ENCODE results near the gene OPN1SW.

Gene OPN1SW

GRCh38 chr7:128812514-128813168, 37.0 kb upstream of the OPN1SW start:
- Histone ChIP-seq H3K79me2 (ENCODE audit: control insufficient read depth, insufficient read depth, low read length) (no peaks in the 10 kb centered on the region), H3K27ac (ENCODE audit: low read depth, low read length) (no peak overlapping the region), H2BK15ac (replicated peaks; ENCODE audit: low read depth) (no peak overlapping the region), H3K79me1 (ENCODE audit: low read length) (no peaks in the 10 kb centered on the region), H3K56ac (ENCODE audit: low read length) (no peak overlapping the region), H4K8ac (ENCODE audit: low read depth, low read length) (no peak overlapping the region), H2BK120ac (ENCODE audit: low read depth, low read length) (no peak overlapping the region), H3K4me2 (ENCODE audit: low read length) (no peak overlapping the region), H3K36me3 (ENCODE audit: control insufficient read depth, insufficient read depth, low read length) (no peaks in the 10 kb centered on the region), H3K23ac (ENCODE audit: low read length) (no peak overlapping the region), H2AK5ac (ENCODE audit: low read length) (no peak overlapping the region), H4K5ac (ENCODE audit: low read length) (no peak overlapping the region), H3K27me3 (ENCODE audit: insufficient read depth, low read length, poor library complexity) (no peaks in the 10 kb centered on the region), H3K9ac (ENCODE audit: low read length) (no peak overlapping the region), H3K4me3 (ENCODE audit: low read length) (no peak overlapping the region), H3K4me1 (ENCODE audit: control insufficient read depth, low read depth, low read length) (peaks cover 3% of the 10 kb centered on the region), H2BK5ac (ENCODE audit: low read length) (no peak overlapping the region), H3K4ac (ENCODE audit: low read depth, low read length) (no peak overlapping the region), H3K18ac (ENCODE audit: low read length) (no peak overlapping the region)
- no CpG with 5 or more reads among the region's 11 CpGs for WGBS (ENCODE audit: extremely low coverage, insufficient coverage, low lambda C conversion rate)
- no peak for DNase-seq

- no peak overlapping the region for H2BK15ac ChIP-seq (replicated peaks; ENCODE audit: low read depth)
- H3K79me2 ChIP-seq (ENCODE audit: control insufficient read depth, insufficient read depth, low read length): no peaks in the 10 kb centered on the region
- WGBS (ENCODE audit: extremely low coverage, insufficient coverage, low lambda C conversion rate): no CpG with 5 or more reads among the region's 11 CpGs
- H3K4ac ChIP-seq (ENCODE audit: low read depth, low read length): no peak overlapping the region
- H3K18ac ChIP-seq (ENCODE audit: low read length): no peak overlapping the region
- DNase-seq: no peak
- no peak overlapping the region for H2BK120ac ChIP-seq (ENCODE audit: low read depth, low read length)
- H3K56ac ChIP-seq (ENCODE audit: low read length): no peak overlapping the region
- no peaks in the 10 kb centered on the region for H3K79me1 ChIP-seq (ENCODE audit: low read length)
- no peak overlapping the region for H3K4me2 ChIP-seq (ENCODE audit: low read length)
- no peak overlapping the region for H4K8ac ChIP-seq (ENCODE audit: low read depth, low read length)
- H2AK5ac ChIP-seq (ENCODE audit: low read length): no peak overlapping the region
- peaks cover 3% of the 10 kb centered on the region for H3K4me1 ChIP-seq (ENCODE audit: control insufficient read depth, low read depth, low read length)
- no peak overlapping the region for H4K5ac ChIP-seq (ENCODE audit: low read length)
- H3K9ac ChIP-seq (ENCODE audit: low read length): no peak overlapping the region
- H3K27ac ChIP-seq (ENCODE audit: low read depth, low read length): no peak overlapping the region
- no peaks in the 10 kb centered on the region for H3K27me3 ChIP-seq (ENCODE audit: insufficient read depth, low read length, poor library complexity)
- H2BK5ac ChIP-seq (ENCODE audit: low read length): no peak overlapping the region
- no peak overlapping the region for H3K4me3 ChIP-seq (ENCODE audit: low read length)
- H3K36me3 ChIP-seq (ENCODE audit: control insufficient read depth, insufficient read depth, low read length): no peaks in the 10 kb centered on the region
- H3K23ac ChIP-seq (ENCODE audit: low read length): no peak overlapping the region
Observed at GRCh38 chr7:128811631-128812430, 36.2 kb upstream of the OPN1SW start.

- no CpG with 5 or more reads among the region's 3 CpGs for WGBS (ENCODE audit: extremely low coverage, insufficient coverage, low lambda C conversion rate)
- Histone ChIP-seq H2BK15ac (replicated peaks; ENCODE audit: low read depth) (no peak overlapping the region), H3K27me3 (ENCODE audit: insufficient read depth, low read length, poor library complexity) (no peaks in the 10 kb centered on the region), H3K27ac (ENCODE audit: low read depth, low read length) (no peak overlapping the region), H4K5ac (ENCODE audit: low read length) (no peak overlapping the region), H3K4me2 (ENCODE audit: low read length) (no peak overlapping the region), H2AK5ac (ENCODE audit: low read length) (no peak overlapping the region), H3K4ac (ENCODE audit: low read depth, low read length) (no peak overlapping the region), H3K4me3 (ENCODE audit: low read length) (no peak overlapping the region), H2BK5ac (ENCODE audit: low read length) (no peak overlapping the region), H4K8ac (ENCODE audit: low read depth, low read length) (no peak overlapping the region), H3K9ac (ENCODE audit: low read length) (no peak overlapping the region), H3K36me3 (ENCODE audit: control insufficient read depth, insufficient read depth, low read length) (peaks cover 2% of the 10 kb centered on the region), H3K4me1 (ENCODE audit: control insufficient read depth, low read depth, low read length) (peaks cover 3% of the 10 kb centered on the region), H3K79me2 (ENCODE audit: control insufficient read depth, insufficient read depth, low read length) (no peaks in the 10 kb centered on the region), H3K18ac (ENCODE audit: low read length) (no peak overlapping the region), H2BK120ac (ENCODE audit: low read depth, low read length) (no peak overlapping the region), H3K56ac (ENCODE audit: low read length) (no peak overlapping the region), H3K23ac (ENCODE audit: low read length) (no peak overlapping the region), H3K79me1 (ENCODE audit: low read length) (no peaks in the 10 kb centered on the region)
- DNase-seq: no peak
Observed at GRCh38 chr7:128810997-128811396, 35.4 kb upstream of the OPN1SW start.

- no peaks in the 10 kb centered on the region for H3K27me3 ChIP-seq (ENCODE audit: insufficient read depth, low read length, poor library complexity)
- DNase-seq: no peak
- H2BK120ac ChIP-seq (ENCODE audit: low read depth, low read length): no peak overlapping the region
- no peak overlapping the region for H4K8ac ChIP-seq (ENCODE audit: low read depth, low read length)
- no peak overlapping the region for H3K4ac ChIP-seq (ENCODE audit: low read depth, low read length)
- H2AK5ac ChIP-seq (ENCODE audit: low read length): no peak overlapping the region
- H3K79me1 ChIP-seq (ENCODE audit: low read length): no peaks in the 10 kb centered on the region
- no peak overlapping the region for H3K18ac ChIP-seq (ENCODE audit: low read length)
- no peak overlapping the region for H3K56ac ChIP-seq (ENCODE audit: low read length)
- H3K27ac ChIP-seq (ENCODE audit: low read depth, low read length): no peak overlapping the region
- H2BK5ac ChIP-seq (ENCODE audit: low read length): no peak overlapping the region
- no peak overlapping the region for H2BK15ac ChIP-seq (replicated peaks; ENCODE audit: low read depth)
- peaks cover 4% of the 10 kb centered on the region for H3K36me3 ChIP-seq (ENCODE audit: control insufficient read depth, insufficient read depth, low read length)
- no peak overlapping the region for H3K4me2 ChIP-seq (ENCODE audit: low read length)
- no peak overlapping the region for H4K5ac ChIP-seq (ENCODE audit: low read length)
- no peak overlapping the region for H3K23ac ChIP-seq (ENCODE audit: low read length)
- H3K4me3 ChIP-seq (ENCODE audit: low read length): no peak overlapping the region
- no peaks in the 10 kb centered on the region for H3K79me2 ChIP-seq (ENCODE audit: control insufficient read depth, insufficient read depth, low read length)
- H3K4me1 ChIP-seq (ENCODE audit: control insufficient read depth, low read depth, low read length): peaks cover 3% of the 10 kb centered on the region
- WGBS (ENCODE audit: extremely low coverage, insufficient coverage, low lambda C conversion rate): no CpG with 5 or more reads among the region's 2 CpGs
- H3K9ac ChIP-seq (ENCODE audit: low read length): no peak overlapping the region
Observed at GRCh38 chr7:128810473-128810872, 34.9 kb upstream of the OPN1SW start.

GRCh38 chr7:128809363-128809762, 33.8 kb upstream of the OPN1SW start:
- H3K9ac ChIP-seq (ENCODE audit: low read length): no peak overlapping the region
- no peak overlapping the region for H4K8ac ChIP-seq (ENCODE audit: low read depth, low read length)
- H3K56ac ChIP-seq (ENCODE audit: low read length): no peak overlapping the region
- H3K18ac ChIP-seq (ENCODE audit: low read length): no peak overlapping the region
- no peaks in the 10 kb centered on the region for H3K79me2 ChIP-seq (ENCODE audit: control insufficient read depth, insufficient read depth, low read length)
- H3K27ac ChIP-seq (ENCODE audit: low read depth, low read length): no peak overlapping the region
- no peak overlapping the region for H2BK5ac ChIP-seq (ENCODE audit: low read length)
- no peak overlapping the region for H2AK5ac ChIP-seq (ENCODE audit: low read length)
- no peak overlapping the region for H2BK120ac ChIP-seq (ENCODE audit: low read depth, low read length)
- no peak overlapping the region for H3K4ac ChIP-seq (ENCODE audit: low read depth, low read length)
- no peak for DNase-seq
- WGBS (ENCODE audit: extremely low coverage, insufficient coverage, low lambda C conversion rate): no CpG with 5 or more reads among the region's 3 CpGs
- no peak overlapping the region for H4K5ac ChIP-seq (ENCODE audit: low read length)
- peaks cover 4% of the 10 kb centered on the region for H3K36me3 ChIP-seq (ENCODE audit: control insufficient read depth, insufficient read depth, low read length)
- peaks cover 3% of the 10 kb centered on the region for H3K4me1 ChIP-seq (ENCODE audit: control insufficient read depth, low read depth, low read length)
- no peaks in the 10 kb centered on the region for H3K27me3 ChIP-seq (ENCODE audit: insufficient read depth, low read length, poor library complexity)
- no peak overlapping the region for H2BK15ac ChIP-seq (replicated peaks; ENCODE audit: low read depth)
- H3K79me1 ChIP-seq (ENCODE audit: low read length): no peaks in the 10 kb centered on the region
- H3K23ac ChIP-seq (ENCODE audit: low read length): no peak overlapping the region
- H3K4me3 ChIP-seq (ENCODE audit: low read length): no peak overlapping the region
- H3K4me2 ChIP-seq (ENCODE audit: low read length): no peak overlapping the region

All from mesendoderm (in vitro differentiated cells).